ENCODE results near the gene LPXN. TPM values are rescaled to one million over a fixed set of nuclear protein-coding genes. Genes with fewer than 3 reads are reported as not detected.

LPXN gene
- total RNA-seq, 2 donors from 2014 or later, result 2.8 to 5.5 TPM

- Histone ChIP-seq H3K27me3 (no peaks in the 10 kb centered on the region), H3K36me3 (no peaks in the 10 kb centered on the region), H3K9me3 (no peaks in the 10 kb centered on the region), H3K4me3 (no peak overlapping the region), H3K4me1 (no peaks in the 10 kb centered on the region), H3K27ac (no peak overlapping the region)
- DNase-seq (ENCODE audit: low spot score), result no peak
- TF ChIP-seq, protein P1, sequence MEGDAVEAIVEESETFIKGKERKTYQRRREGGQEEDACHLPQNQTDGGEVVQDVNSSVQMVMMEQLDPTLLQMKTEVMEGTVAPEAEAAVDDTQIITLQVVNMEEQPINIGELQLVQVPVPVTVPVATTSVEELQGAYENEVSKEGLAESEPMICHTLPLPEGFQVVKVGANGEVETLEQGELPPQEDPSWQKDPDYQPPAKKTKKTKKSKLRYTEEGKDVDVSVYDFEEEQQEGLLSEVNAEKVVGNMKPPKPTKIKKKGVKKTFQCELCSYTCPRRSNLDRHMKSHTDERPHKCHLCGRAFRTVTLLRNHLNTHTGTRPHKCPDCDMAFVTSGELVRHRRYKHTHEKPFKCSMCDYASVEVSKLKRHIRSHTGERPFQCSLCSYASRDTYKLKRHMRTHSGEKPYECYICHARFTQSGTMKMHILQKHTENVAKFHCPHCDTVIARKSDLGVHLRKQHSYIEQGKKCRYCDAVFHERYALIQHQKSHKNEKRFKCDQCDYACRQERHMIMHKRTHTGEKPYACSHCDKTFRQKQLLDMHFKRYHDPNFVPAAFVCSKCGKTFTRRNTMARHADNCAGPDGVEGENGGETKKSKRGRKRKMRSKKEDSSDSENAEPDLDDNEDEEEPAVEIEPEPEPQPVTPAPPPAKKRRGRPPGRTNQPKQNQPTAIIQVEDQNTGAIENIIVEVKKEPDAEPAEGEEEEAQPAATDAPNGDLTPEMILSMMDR (IDR thresholded peaks at IDR 0.05), result no peak
These were observed 69.8 kb downstream of the LPXN start for GRCh38 chr11:58505849-58506248.

DNA sequence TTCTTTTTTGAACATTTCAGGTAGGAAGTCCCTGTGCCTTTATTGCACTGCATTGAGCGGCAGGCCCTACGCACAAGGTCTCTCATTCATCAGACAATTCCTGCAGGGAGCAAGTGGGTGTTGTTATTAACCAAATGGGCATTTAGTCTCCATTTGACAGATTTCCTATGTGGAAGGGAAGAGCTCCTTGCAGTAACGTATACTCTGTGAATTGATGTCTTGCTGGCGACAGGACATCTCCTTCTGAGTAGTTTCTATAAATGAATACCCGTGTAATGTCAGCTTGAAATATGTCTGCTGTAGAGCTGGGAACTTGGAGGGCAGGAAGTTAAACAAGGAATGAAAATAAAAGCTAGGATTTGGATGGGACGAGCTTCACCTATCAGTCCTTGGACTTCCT, 71.4 kb downstream of the LPXN start:
- no peaks in the 10 kb centered on the region for H3K27me3 ChIP-seq
- no peak overlapping the region for H3K4me3 ChIP-seq
- TF ChIP-seq, protein P1 (IDR thresholded peaks at IDR 0.05), result no peak
- no peaks in the 10 kb centered on the region for H3K9me3 ChIP-seq
- no peak for DNase-seq (ENCODE audit: low spot score)
- no peaks in the 10 kb centered on the region for H3K36me3 ChIP-seq
- H3K4me1 ChIP-seq, result no peaks in the 10 kb centered on the region
- H3K27ac ChIP-seq, result no peak overlapping the region

DNA sequence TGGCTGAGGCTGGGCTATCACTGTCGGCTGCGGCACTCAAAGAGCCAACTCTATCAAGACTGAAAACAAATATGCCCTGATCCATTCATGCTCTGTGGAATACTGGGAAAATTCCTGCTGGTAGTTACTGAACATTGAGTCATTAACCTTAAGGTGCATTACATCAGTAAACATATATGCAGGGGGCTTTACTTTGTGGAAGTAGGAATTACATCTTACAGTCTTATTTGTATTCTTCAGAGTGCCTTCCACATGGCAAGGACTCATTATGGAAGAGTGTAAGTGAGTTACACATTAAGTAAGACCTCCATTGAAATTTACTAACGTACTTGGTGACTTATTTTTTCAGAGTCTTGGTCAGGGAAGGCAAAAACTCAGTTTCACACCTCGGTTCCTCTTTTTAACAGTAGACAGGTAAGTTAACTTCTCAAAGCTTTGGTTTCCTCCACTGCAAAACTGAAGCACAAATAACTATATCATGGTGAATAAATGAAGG, 72.2 kb downstream of the LPXN start:
- Histone ChIP-seq H3K4me1 (no peaks in the 10 kb centered on the region), H3K27ac (no peak overlapping the region), H3K4me3 (no peak overlapping the region), H3K36me3 (no peaks in the 10 kb centered on the region), H3K9me3 (no peaks in the 10 kb centered on the region), H3K27me3 (no peaks in the 10 kb centered on the region)
- DNase-seq (ENCODE audit: low spot score), result no peak
- TF ChIP-seq, protein P1 (IDR thresholded peaks at IDR 0.05), result no peak

DNA sequence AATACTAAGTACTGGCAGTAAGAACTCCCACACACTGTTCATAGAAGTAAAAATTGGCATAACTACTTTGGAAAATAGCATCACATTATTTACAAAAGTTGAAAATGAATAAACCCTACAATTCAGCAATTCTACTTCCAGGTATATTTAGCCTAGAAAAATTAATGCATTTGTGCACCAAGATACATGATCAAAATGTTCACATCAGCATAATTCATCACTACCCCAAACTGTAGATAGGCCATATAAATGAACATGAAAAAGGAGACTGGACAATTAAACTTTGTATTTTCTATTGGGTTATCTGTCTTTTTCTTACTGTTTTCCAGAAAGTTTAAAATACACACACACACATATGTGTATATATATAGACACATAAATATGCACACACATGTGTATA, 73.7 kb downstream of the LPXN start:
- no peaks in the 10 kb centered on the region for H3K9me3 ChIP-seq
- H3K27me3 ChIP-seq, result no peaks in the 10 kb centered on the region
- H3K4me1 ChIP-seq, result no peaks in the 10 kb centered on the region
- no peaks in the 10 kb centered on the region for H3K36me3 ChIP-seq
- TF ChIP-seq, protein P1 (IDR thresholded peaks at IDR 0.05), result no peak
- H3K27ac ChIP-seq, result no peak overlapping the region
- no peak for DNase-seq (ENCODE audit: low spot score)
- H3K4me3 ChIP-seq, result no peak overlapping the region

GRCh38 chr11:58498464-58498863, 77.2 kb downstream of the LPXN start:
- no peak for DNase-seq (ENCODE audit: low spot score)
- no peaks in the 10 kb centered on the region for H3K27me3 ChIP-seq
- H3K4me3 ChIP-seq, result no peak overlapping the region
- no peaks in the 10 kb centered on the region for H3K4me1 ChIP-seq
- H3K36me3 ChIP-seq, result no peaks in the 10 kb centered on the region
- H3K27ac ChIP-seq, result no peak overlapping the region
- TF ChIP-seq, protein P1 (IDR thresholded peaks at IDR 0.05), result no peak
- no peaks in the 10 kb centered on the region for H3K9me3 ChIP-seq

- H3K36me3 ChIP-seq, result no peaks in the 10 kb centered on the region
- TF ChIP-seq, protein P1 (IDR thresholded peaks at IDR 0.05), result no peak
- no peaks in the 10 kb centered on the region for H3K9me3 ChIP-seq
- H3K4me3 ChIP-seq, result no peak overlapping the region
- DNase-seq (ENCODE audit: low spot score), result no peak
- H3K27me3 ChIP-seq, result no peaks in the 10 kb centered on the region
- no peak overlapping the region for H3K27ac ChIP-seq
- no peaks in the 10 kb centered on the region for H3K4me1 ChIP-seq
These were observed 77.7 kb downstream of the LPXN start for GRCh38 chr11:58497951-58498350.
